K562 treated with DMSO at 1 percent for 24 hours (cell line): ENCODE results near the gene NDUFAF7. TPM values are rescaled to one million over a fixed set of nuclear protein-coding genes. Genes with fewer than 3 reads are reported as not detected.

ENCODE experiments used
- total RNA-seq: library from RNA; unstranded; fragments of 300-600 nt; gene quantifications from 2 replicates; pipeline ENCODE4 v1.2.3, GENCODE V29; 2022; ENCODE audit warnings: low read depth; ENCODE audit not compliant: insufficient read depth

Gene NDUFAF7
- total RNA-seq = 7.5 and 8.4 TPM in 2 replicates

DNA sequence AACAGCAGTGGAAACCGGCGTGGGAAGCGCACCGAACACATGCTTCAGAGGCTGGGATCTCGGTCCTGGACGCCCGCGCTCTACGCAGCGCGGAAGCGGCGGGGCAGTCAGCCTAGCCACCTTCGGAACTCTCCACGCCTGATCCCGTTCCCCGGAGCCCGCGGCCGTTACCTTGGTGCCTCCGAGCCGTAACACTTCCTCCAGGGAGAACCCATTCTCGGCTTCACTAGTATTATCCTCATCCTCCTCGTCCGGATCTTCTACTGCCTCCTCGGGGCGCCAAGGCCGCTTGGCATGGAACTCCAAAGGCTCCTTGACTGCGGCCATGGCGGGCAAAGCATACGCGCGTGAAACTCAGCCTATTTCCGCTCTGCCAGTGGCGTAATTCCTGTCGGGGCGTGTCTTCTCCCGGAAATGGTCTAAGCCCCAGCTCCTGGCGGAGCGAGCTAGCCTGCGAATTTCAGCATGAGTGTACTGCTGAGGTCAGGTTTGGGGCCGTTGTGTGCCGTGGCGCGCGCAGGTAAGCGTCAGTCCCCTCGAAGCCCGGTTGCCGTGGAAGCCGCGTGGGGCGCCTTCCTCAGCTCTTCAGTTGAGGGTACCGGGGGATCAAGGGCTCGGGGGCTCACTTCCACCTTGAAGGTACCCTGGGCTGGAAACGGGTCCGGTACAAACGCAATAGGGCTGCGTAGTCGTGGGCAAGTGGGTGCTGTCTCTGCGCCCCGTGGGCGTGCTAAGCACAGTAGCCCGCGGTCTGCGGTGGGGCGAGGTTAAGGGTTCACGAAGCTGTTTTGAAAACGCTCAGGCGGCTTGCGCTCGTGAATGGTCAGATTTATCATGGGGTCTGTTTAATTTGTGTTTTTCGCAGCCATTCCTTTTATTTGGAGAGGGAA is at the start of gene NDUFAF7, which contains the start of gene CEBPZ:
Gene NDUFAF7 (plus strand): TSS at position 418 of the 890 bp plus-strand sequence. CDS start 48 bp downstream, at position 466.
Gene CEBPZ (minus strand): TSS at position 356 of the 890 bp plus-strand sequence. CDS start 29 bp downstream, at position 327.

GRCh38 chr2:37188570-37188969 is 42.9 kb upstream of the NDUFAF7 start, which contains the start of gene SULT6B1:
Gene SULT6B1 (minus strand): TSS chr2:37188670. CDS start chr2:37188640, 30 bp downstream.

DNA sequence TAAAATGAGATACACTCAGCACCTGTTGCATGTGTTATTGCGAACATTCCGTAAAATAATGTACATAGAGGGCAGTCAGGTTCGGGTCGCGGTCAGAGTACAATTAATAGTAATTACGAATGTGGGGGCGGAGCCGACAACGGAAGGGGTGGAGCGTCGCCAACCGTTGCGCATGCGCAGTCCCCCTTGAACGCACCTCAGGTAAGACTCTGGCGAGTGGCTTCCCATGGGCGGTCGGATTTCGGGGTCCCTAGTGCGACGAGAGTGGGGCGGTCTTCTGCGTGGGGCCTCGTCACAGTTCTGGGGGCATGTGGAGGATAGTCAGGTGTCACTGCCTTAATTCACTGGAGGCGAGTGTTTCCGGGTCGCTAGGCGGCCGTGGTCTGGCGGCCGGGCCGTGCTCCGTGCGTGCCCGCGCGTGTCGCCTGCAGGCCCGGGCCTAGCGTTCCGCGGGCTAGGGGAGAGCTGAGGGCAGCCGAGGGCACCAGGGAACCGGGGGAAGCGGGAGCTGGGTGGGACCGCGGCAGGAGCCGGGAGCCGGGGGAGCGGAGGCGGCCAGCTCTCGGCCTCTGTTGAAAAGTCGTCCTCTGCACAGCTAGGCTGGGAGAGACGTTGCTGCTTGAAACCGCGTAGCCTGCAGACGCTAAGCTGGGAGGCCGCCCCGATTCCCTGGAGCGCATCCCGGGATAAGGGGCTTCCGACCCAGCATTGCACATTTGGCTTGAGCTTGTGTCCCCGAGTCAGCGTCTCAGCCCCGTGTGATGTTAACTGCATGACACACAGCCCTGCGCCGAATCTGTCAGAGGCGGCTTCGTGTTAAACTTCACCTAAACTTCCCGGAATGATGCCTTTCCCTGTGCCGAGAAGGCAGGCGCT is 34.9 kb upstream of the NDUFAF7 start, which contains the start of gene CEBPZOS:
Gene CEBPZOS (plus strand): TSS at position 177 of the 876 bp plus-strand sequence. CDS start 3,209 bp downstream, outside the sequence.

Other genes starting within 250 kb of the NDUFAF7 start
- gene HEATR5B, start 147.3 kb upstream of the NDUFAF7 start, total RNA-seq = 8.0 and 9.4 TPM in 2 replicates
- gene GPATCH11, start 147.1 kb upstream of the NDUFAF7 start, total RNA-seq = 8.3 and 8.7 TPM in 2 replicates
- gene EIF2AK2, start 74.7 kb upstream of the NDUFAF7 start, total RNA-seq = 8.2 and 8.5 TPM in 2 replicates
- not detected in 2 replicates for gene SULT6B1, start 43.0 kb upstream of the NDUFAF7 start, total RNA-seq
- 16.7 and 19.1 TPM in 2 replicates for gene CEBPZOS, start 35.2 kb upstream of the NDUFAF7 start, total RNA-seq
- 24.1 and 40.8 TPM in 2 replicates for gene CEBPZ, start 62 bp upstream of the NDUFAF7 start, total RNA-seq
- gene PRKD3, start 93.2 kb downstream of the NDUFAF7 start, total RNA-seq = 8.2 and 8.8 TPM in 2 replicates
- not detected in 2 replicates for gene QPCT, start 113.0 kb downstream of the NDUFAF7 start, total RNA-seq